IPS-18c (cell line): Measurements from ENCODE around the gene CABYR.

ENCODE experiments used
- H3K4me3 ChIP-seq: 2 replicates; pipeline ENCODE4 v1.7.0; 2013; ENCODE audit warnings: low read depth, mild to moderate bottlenecking, low read length, moderate library complexity; ENCODE audit not compliant: insufficient read depth
- H3K9me3 ChIP-seq: one replicate; pipeline ENCODE4 v1.6.1; 2013; ENCODE audit warnings: mild to moderate bottlenecking, low read length, moderate library complexity; ENCODE audit not compliant: control insufficient read depth, insufficient read depth

CABYR gene

DNA sequence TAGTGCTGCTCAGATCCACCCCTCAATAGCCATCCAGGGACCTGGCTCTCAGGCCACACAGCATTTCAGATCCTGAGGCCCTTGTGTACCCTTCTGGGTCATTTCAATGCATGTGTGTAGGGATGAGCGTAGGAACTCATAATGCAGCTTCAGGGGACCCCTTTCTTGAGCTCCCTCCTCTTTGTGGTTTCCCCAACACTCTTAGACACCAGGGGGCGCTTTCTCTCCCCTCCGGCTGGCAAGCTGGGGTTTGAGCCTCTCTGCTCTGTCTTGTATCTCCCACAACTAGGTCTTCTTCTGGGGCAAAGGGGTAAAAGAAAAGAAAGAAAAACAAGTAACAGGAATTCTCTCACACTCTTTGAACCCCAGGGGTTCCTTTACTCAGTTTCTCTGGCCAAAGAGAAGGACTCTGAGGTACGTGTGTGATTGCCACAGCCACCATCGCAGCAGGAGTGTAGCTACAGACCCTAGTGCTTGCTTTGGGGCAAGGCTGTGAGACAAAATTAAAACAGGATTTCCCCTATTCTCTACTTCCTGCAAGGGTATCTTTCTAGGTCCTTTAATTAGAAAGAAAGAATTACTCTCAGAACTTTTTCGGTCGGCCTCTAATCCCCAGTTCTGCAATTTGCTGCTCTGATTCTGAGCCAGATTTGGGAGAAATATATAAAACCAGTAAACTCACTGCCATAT lies 38.0 kb downstream of the CABYR start:
- H3K9me3 ChIP-seq, result no peaks in the 10 kb centered on the region

DNA sequence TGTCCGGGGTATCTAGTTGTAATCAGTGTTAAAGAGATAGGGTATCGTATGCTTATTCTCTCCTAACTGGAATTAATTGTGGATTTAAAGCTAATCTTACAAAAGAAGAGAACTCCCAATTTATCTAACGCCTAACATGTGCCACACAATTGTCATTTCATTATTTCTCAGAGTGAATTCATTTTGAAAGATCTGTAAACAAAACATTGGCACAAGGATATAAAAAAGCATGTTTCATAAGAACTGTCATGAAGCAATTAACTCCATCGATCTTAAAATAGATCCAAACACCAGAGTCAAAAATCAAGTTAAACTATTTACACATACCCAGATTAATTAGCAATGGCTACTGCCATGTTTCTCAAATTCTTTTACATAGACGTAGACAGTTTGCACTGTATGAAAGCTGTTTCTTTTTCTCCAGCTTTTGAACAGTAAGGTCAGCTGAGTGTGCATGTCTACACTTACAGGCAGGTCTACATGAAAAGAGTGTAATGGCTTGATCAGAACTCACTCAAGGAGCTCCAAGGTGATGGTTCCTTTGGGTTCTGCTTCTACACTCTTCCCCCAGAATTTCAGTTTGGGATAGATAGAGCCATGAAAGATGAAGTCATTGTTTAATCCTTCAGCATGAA lies 38.8 kb downstream of the CABYR start:
- no peaks in the 10 kb centered on the region for H3K9me3 ChIP-seq
- H3K4me3 ChIP-seq, result no peak overlapping the region

More for the DNA sequence above, 38.0 kb downstream of the CABYR start:
- no peak overlapping the region for H3K4me3 ChIP-seq

DNA sequence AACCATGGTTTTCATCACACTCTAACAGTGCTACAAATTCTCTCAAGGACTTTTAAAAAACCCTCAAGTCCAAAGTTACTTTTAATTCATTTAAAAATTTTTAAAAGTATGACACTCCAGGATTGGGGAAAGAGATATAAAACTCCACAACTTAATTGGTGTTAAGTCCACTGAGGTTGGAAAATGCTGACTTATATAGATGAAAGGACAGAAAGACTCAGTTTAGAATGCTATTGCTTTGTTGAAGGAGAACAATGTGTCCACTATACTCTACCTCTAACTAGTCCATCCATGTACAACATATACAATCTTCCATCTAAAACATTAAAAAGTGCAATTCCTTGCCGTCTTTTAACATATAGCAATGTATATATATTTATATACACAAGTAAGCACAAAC lies 41.2 kb downstream of the CABYR start:
- Histone ChIP-seq H3K9me3 (no peaks in the 10 kb centered on the region), H3K4me3 (no peak overlapping the region)

DNA sequence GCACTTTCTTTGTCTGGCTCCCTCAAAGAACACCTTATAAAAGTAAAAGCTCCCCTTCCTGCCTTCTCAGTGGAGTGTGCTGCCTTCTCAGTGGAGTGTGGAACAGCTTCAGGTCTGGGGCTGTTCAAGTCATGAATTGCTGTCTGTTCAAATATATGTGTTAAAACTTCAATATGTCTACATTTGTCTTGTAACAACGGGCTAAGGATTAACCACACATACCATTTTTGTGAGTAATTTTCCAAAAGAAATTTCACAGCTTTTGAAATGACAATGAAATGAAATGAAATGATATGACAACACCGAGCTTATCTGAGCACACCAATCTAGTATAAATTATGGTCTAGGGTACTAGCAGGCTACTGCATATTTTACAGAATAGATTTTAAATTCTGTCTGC lies 42.9 kb downstream of the CABYR start:
- Histone ChIP-seq H3K9me3 (no peaks in the 10 kb centered on the region), H3K4me3 (no peak overlapping the region)

DNA sequence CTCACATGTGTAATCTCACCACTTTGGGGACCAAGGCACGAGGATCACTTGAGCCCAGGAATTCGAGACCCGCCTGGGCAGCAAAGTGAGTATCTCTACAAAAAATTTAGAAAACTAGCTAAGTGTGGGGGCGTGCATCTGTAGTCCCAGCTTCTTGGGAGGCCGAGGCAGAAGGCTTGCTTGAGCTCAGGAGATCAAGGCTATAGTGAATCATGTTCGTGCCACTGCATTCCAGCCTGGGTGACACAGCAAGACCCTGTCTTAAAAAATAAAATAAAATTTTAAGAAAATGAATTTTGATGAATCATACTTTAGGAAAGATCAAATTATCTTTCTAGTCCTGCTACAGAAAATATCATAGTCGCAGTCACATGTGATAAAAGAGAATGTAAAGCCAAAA lies 46.9 kb downstream of the CABYR start:
- no peaks in the 10 kb centered on the region for H3K9me3 ChIP-seq
- no peak overlapping the region for H3K4me3 ChIP-seq

DNA sequence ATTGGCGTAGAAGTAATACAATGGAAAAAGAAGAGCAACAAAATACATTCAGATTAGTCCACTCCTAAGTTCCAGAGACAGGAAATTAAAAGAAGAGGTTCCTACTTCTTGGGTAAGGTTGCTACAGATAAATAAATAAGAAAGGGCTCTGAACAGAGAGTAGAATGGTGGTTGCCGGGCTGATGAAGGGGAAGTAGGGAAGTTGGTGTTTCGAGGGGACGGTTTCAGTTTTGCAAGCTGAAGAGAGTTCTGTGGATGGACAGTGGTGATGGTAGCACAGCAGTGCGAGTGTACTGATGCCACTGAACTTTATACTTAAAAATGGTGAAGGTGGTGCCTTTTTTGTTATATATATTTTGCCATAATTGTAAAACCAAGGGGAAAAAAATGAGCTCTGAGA lies 48.2 kb downstream of the CABYR start:
- H3K9me3 ChIP-seq, result no peaks in the 10 kb centered on the region

DNA sequence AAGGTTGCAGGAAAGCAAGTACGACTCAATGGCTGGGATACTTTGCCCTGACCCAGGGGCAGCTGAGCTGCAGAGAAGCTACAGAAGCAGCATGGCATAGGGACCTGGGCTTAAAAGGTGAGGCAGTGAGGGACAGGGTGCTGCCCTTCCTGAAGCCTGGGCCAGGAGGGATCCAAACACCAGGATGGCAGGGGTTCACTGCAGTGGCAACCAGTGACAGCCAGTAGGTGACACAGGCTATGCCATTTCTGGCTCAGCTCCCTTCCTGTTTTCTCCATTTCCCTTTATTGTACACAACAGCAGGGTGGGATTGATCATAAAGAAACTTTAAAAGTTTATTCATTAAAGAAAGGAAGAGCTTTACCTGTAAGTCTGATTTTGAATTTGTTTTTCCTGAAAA lies 48.8 kb downstream of the CABYR start:
- no peaks in the 10 kb centered on the region for H3K9me3 ChIP-seq
- no peak overlapping the region for H3K4me3 ChIP-seq

More for the DNA sequence above, 48.2 kb downstream of the CABYR start:
- H3K4me3 ChIP-seq, result no peak overlapping the region

DNA sequence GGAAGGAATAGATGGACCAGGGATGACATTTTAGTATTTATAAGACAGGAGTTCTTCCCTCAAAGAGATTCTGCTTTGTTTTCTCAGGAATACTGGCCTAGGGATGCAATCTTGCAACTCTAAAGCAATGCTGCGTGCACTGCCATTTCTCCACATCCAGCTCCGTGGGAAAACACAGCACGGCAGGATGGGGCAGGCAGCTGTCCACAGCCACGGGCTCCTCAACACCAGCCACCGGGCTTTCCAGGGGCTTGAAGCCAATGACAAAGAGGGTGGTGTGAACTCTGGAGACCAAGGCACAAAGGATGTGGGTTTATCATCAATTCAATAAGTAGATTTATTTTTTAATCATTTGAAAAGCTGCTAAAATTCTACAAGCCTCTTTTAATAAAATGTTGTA lies 49.3 kb downstream of the CABYR start:
- Histone ChIP-seq H3K4me3 (no peak overlapping the region), H3K9me3 (no peaks in the 10 kb centered on the region)

DNA sequence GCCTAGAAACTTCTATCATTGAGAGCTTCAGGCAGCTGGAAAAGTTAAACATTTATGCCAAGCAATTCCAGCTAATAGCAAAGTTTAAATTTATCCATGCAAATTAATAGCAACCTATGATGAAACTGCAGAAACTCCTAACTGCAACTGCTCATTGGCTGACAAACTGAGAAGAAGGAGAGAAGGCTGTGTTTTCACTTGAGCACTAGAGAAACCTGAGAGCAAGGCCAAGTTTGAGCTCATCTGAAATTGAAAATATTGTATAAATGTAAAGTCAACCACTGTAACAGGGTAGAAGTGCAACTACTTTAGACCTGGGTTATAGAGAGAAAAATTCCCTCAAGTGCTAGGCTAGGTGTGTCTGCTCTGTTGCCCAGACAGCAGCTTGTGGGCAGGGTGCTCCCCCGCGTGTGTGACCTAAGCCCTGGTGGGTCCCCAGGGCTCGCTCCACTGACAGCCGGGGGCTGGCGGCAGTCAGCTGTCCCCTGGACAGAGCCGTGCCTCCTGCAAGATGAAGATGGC lies 50.2 kb downstream of the CABYR start:
- Histone ChIP-seq H3K4me3 (no peak overlapping the region), H3K9me3 (no peaks in the 10 kb centered on the region)

DNA sequence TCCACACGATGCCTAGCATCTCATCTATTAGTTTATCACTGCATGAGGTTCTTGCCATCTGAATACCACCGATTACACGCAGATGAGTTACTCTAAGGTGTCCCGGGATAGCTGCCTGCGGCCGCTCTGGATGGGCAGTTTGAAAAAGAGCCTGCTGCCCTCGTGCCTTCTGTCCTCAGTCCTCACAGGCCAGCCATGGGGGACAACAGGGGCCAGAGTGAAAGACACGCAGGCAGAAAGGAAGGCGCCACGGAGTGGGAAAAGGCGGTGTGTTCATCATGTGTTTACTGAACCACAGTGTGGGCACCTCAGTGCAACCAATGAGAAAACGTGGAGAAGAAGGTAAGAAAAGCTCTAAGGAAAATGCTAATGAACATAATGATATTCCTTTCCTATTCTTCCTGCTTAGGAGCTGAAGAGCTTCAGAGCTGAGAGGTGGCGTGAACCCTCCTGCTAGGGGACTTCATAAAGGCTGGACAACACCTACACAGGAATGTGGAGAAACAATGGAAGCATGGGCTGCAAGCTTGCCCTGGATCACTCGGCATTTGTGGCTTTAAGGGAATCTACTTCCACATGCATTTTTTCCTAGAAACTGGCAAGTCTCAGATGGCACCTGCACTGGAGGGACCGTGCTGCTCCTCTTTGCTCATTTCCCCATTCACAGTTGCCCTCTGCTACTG lies 50.9 kb downstream of the CABYR start:
- no peaks in the 10 kb centered on the region for H3K9me3 ChIP-seq

DNA sequence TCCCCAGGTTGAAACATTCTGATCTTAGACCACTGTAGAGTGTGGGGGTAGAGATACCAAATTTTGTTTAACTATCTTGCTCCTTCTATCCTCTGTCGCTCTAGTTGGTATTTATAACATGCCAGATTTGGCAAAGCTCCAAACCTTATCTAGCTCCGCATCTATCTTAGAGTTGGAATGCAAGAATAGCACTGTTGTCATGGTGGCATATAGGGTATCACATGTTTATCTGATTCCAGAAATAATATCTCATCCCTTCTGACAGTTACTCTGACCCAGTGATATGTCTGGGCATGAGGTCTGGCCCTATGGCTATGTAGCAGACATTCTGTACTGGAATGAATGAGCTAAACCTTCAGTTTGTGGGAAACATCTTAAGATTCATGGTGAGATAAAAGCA lies 51.7 kb downstream of the CABYR start:
- H3K4me3 ChIP-seq, result no peak overlapping the region
- no peaks in the 10 kb centered on the region for H3K9me3 ChIP-seq

More for the DNA sequence above, 50.9 kb downstream of the CABYR start:
- no peak overlapping the region for H3K4me3 ChIP-seq

DNA sequence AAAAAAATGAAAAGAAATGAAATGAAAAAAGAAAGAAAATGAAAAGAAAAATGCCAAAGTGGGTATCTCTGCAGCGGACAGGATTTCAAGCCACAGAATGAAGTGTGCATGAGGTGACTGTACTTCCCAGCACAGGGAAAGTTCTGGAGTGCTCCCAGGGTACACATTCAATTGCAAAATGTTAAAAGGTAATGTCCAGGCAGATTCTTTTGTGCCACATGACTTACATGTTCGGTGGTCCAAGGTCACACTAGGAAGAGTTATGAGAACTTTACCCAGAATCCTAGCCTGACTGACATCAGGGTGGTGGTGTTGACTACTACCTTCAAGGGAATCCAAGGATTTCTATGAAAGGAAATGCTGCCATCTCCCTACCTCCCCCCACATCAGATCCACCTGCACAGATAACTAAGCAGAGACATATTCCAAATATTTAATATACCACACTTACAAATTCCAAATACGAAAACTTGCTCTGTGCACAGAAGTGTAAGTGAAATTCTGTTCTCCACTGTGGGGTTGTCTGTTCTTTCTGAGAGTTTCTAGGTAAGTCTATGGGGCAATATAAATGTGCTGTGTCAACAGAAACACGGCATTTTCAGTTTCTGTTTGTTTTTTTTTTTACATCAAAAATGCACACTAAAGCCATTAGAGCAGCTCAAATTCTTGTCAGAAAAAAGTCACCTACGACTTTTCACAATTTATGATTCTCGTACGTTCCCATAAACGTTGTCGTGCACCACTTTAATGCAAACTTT lies 56.6 kb downstream of the CABYR start:
- Histone ChIP-seq H3K4me3 (no peak overlapping the region), H3K9me3 (no peaks in the 10 kb centered on the region)

DNA sequence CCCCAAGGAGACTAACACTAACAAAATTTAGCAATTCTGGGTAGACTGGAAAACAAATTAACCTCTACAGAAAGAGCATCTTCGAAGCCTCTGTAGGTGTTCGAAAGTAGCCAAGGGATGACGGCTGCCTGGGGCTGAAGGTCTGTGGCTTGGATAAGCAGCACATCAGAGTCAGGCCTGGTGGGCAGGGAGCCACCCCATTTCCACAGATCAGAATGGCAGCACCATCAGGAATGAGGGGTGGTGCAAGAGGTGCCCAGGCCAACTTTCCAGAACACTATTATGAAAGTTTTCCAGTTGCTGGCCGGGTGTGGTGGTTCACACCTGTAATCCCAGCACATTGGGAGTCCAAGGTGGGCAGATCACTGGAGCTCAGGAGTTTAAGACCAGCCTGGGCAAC lies 57.9 kb downstream of the CABYR start:
- H3K4me3 ChIP-seq, result no peak overlapping the region
- H3K9me3 ChIP-seq, result no peaks in the 10 kb centered on the region

DNA sequence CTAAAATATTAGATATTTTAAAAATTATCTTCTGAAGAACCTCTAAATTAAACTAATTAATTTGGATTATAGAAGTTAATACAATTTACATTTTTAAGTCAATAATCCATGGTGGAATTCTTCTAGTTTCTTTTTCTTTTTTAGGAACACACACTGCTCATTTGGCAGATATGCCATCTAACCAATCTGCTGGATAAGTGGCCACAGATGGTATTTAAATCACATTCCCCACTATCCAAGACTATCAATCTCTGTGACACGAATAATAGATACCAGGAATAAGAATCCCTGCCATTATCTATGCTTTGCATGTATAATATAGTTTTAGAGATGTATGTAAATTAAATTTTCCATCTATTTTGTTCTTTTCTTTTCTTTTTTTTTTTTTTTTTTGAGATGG lies 58.5 kb downstream of the CABYR start:
- H3K4me3 ChIP-seq, result no peak overlapping the region
- no peaks in the 10 kb centered on the region for H3K9me3 ChIP-seq

DNA sequence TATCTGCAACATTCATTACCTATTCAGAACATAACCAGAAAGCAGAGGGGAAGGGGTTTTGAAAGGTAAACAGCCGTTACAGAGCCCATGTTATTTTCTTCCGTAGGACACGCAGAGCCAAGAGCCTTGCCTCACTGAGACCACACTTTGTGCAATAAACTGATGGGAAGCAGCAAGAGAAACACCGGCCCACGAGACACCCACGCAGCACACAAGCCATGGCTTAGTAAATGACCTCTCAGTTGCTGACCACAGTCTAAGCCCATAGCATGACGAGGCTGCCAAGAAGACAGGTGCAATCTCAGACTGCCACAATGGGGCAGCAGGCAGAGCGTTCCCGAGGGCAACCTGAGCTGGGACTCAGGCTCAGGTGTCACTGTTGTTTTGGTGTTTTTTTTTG lies 59.6 kb downstream of the CABYR start:
- no peak overlapping the region for H3K4me3 ChIP-seq
- no peaks in the 10 kb centered on the region for H3K9me3 ChIP-seq

DNA sequence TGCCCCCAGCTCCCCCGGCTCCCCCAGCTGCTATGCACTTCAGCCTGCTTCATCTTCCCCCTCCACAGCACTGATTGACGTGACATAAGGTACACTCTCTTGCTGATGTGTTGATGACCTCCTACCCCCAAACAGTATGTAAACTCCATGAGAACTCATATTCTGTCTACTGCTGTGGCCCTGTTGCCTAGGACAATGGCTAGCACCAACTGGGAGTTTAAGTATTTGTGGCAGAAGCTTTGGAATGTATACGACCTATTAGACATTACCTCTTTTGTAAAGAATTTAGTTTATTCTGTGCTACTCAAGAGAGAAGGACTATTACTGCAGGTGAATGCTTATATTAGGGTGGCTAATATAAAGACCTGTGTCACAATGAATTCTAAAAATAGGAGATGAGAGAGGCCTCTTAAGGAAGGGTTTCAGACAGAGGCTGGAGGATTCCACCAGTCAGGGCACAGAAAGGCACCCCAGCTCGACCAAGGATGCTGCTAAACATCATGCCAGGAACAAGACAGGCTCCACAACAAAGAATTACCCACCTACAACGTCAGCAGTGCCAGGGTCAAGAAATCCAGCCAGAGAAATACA lies 60.6 kb downstream of the CABYR start:
- Histone ChIP-seq H3K4me3 (no peak overlapping the region), H3K9me3 (no peaks in the 10 kb centered on the region)
